Epithelial cell of esophagus (primary cell): ENCODE results near the gene CDH13.
A peak's percentile ranks its signal among the peaks of the same experiment; 100 is the strongest.

Experiments
- DNase-seq: peaks from one replicate; pipeline ENCODE4 v3.0.0; 2010; ENCODE audit warnings: low read depth
- H3K4me3 ChIP-seq: 2 replicates; pipeline ENCODE4 v1.5.1; 2011; ENCODE audit warnings: mild to moderate bottlenecking, low read length, control low read depth
- CTCF ChIP-seq: IDR thresholded peaks from 2 replicates; pipeline ENCODE4 v1.5.1; 2011; ENCODE audit warnings: low read depth, mild to moderate bottlenecking, low read length, control low read depth, inconsistent platforms; ENCODE audit not compliant: insufficient read depth; ENCODE audit errors: missing control alignments

The CDH13 gene

GRCh38 chr16:83271123-83271522, 644.4 kb downstream of the CDH13 start:
- no peak for DNase-seq
- no peak for TF ChIP-seq CTCF
- no peak overlapping the region for H3K4me3 ChIP-seq

- H3K4me3 ChIP-seq, result no peak overlapping the region
- no peak for TF ChIP-seq CTCF
- peak; percentile 9 for DNase-seq
These were observed 645.3 kb downstream of the CDH13 start for GRCh38 chr16:83271970-83272575.

DNA sequence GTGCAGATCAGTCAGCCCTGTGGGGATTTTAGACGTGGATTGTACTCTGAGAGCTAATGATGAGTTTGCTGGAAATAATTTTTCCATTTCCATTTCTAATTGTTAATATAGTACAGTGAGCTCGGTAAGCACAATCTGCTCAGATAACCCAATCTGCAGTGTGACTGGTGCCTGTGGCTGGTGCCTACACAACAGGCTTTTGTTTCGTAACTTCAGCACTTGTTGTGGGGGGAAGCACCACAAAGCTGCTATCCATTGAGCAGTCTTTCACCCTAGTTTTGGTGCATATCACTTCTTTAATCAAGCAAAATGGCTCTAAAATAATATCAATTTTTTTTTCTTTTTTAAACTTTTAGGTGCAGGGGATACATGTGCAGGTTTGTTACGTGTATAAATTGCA, 646.1 kb downstream of the CDH13 start:
- DNase-seq, result no peak
- TF ChIP-seq CTCF, result no peak

DNA sequence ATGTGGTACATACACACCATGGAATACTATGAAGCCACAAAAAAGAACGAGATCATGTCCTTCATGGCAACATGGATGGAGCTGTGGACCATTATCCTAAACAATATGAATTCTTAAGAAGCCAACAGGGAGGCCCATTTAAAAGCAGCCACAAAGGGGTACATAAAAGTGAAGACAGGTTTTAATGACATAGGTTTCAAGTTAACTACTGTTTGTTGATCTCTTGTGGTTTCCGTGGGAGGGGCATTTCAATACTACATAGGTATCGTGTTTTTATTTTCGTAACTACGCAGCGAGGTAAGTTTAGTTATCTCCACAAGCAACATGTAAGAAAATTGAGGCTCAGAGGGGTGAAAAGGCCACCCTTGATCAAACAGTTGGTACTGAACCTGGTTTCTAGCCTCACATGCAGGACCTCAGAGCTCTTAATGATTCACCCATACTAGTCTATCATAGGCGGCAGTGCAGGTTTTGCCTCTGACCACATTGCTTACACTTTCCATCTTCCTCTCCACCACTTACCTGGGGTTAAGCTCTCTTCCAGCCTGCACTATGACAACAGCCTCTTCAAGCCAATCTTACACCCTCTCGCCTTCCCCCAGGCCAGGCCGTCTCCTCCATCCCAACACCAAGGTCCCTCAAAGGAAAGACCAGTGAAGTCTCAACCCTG, 646.9 kb downstream of the CDH13 start:
- TF ChIP-seq CTCF, result no peak
- H3K4me3 ChIP-seq, result no peak overlapping the region
- DNase-seq, result no peak

More for the DNA sequence above, 646.1 kb downstream of the CDH13 start:
- no peak overlapping the region for H3K4me3 ChIP-seq

GRCh38 chr16:83279251-83279650, 652.5 kb downstream of the CDH13 start:
- no peak for TF ChIP-seq CTCF
- no peak overlapping the region for H3K4me3 ChIP-seq
- no peak for DNase-seq

DNA sequence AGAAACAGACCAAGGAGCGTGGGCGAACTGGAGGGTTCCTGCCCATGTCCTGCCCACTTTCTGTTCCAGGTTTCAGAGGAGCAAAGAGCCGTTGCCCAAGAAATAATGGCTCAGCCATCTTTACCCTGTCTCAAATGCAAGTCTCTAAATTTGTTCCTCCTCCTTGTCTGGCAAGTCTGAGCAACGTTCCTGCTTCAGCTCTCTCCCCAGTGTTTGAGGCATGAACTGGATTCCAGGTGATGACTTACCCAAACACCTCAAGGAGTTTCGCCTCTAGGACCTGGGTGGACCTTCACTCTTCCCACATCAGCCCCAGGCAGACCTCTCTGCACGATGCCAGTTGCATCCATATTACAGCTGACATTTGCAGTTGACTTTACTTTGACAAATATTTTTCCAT, 659.2 kb downstream of the CDH13 start:
- TF ChIP-seq CTCF, result no peak
- DNase-seq, result peak; percentile 29
- H3K4me3 ChIP-seq, result no peak overlapping the region

DNA sequence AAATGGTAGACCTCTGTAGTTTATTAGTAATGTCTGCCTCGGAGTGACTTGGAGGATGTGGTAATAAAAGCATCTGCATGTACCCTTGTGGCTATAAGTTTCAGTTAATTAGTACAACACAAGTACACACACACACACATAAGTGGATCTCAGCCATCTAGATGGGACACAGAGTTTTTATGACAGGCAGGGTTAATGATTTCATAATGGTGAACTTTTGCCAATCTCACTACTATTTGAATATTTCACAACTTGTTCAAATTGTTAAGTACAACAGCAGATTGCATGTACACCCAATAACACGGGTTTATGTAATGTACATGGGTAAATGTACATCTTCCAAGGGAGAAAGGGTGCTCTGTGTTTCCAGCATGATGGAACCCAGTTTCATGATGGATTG, 669.7 kb downstream of the CDH13 start:
- no peak for DNase-seq
- no peak overlapping the region for H3K4me3 ChIP-seq
- TF ChIP-seq CTCF, result no peak
